PFSK-1 (cell line): Measurements from ENCODE around the gene TOX4.

Source experiments
- POLR2AphosphoS5 ChIP-seq: IDR thresholded peaks from 2 replicates; pipeline ENCODE4 v1.6.1; 2012; ENCODE audit warnings: low read depth, mild to moderate bottlenecking, control low read depth, low read length, moderate library complexity
- TAF1 ChIP-seq: IDR thresholded peaks from 2 replicates; pipeline ENCODE4 v1.6.1; 2012; ENCODE audit warnings: low read length, control low read depth, borderline replicate concordance; ENCODE audit not compliant: insufficient read depth

- TF ChIP-seq TAF1 (no peak), POLR2AphosphoS5 (no peak)
These were observed 64.5 kb downstream of the TOX4 start for GRCh38 chr14:21541413-21542074.
